H9 (cell line): ENCODE data around the gene NEDD9. TPM values are rescaled to one million over a fixed set of nuclear protein-coding genes. Genes with fewer than 3 reads are reported as not detected.

Experiments used
- DNase-seq: peaks from one replicate; pipeline ENCODE4 v3.0.0-alpha.2; 2017
- H2AFZ ChIP-seq: one replicate; pipeline ENCODE4 v1.6.1; 2013; ENCODE audit warnings: mild to moderate bottlenecking, low read length, control low read depth, moderate library complexity
- H2AK5ac ChIP-seq: 2 replicates; pipeline ENCODE4 v1.6.1; 2013; ENCODE audit warnings: low read length, control low read depth, mixed read lengths; ENCODE audit not compliant: insufficient read length
- H2BK120ac ChIP-seq: one replicate; pipeline ENCODE4 v1.6.1; 2013; ENCODE audit warnings: low read depth, mild to moderate bottlenecking, low read length, control low read depth, inconsistent platforms; ENCODE audit not compliant: poor library complexity, severe bottlenecking
- H2BK12ac ChIP-seq: 2 replicates; pipeline ENCODE4 v1.6.1; 2013; ENCODE audit warnings: low read length, control low read depth, mixed read lengths, low read depth; ENCODE audit not compliant: insufficient read length
- H2BK15ac ChIP-seq: 2 replicates; pipeline ENCODE4 v1.6.1; 2013; ENCODE audit warnings: low read depth, low read length, control low read depth
- H2BK20ac ChIP-seq: one replicate; pipeline ENCODE4 v1.6.1; 2013; ENCODE audit warnings: low read depth, mild to moderate bottlenecking, low read length, control low read depth, inconsistent platforms; ENCODE audit not compliant: poor library complexity, severe bottlenecking
- H2BK5ac ChIP-seq: 2 replicates; pipeline ENCODE4 v1.6.1; 2013; ENCODE audit warnings: low read length, control low read depth, mixed read lengths; ENCODE audit not compliant: insufficient read length
- H3K14ac ChIP-seq: 2 replicates; pipeline ENCODE4 v1.6.1; 2013; ENCODE audit warnings: low read length, control low read depth; ENCODE audit not compliant: insufficient read depth
- H3K18ac ChIP-seq: 2 replicates; pipeline ENCODE4 v1.6.1; 2013; ENCODE audit warnings: low read depth, mild to moderate bottlenecking, mixed read lengths, low read length, control low read depth; ENCODE audit not compliant: insufficient read length
- H3K23ac ChIP-seq: 2 replicates; pipeline ENCODE4 v1.6.1; 2013; ENCODE audit warnings: low read length, control low read depth, mixed read lengths, low read depth; ENCODE audit not compliant: insufficient read length
- H3K23me2 ChIP-seq: 2 replicates; pipeline ENCODE4 v1.6.1; 2013; ENCODE audit warnings: low read depth, mild to moderate bottlenecking, mixed read lengths, low read length, control low read depth; ENCODE audit not compliant: insufficient read length, poor library complexity, severe bottlenecking
- H3K27ac ChIP-seq: 2 replicates; pipeline ENCODE4 v1.5.1; 2013; ENCODE audit warnings: low read length, control low read depth, mixed read lengths, low read depth; ENCODE audit not compliant: insufficient read length
- H3K27me3 ChIP-seq: 2 replicates; pipeline ENCODE4 v1.6.1; 2013; ENCODE audit warnings: low read length, control low read depth, inconsistent platforms; ENCODE audit not compliant: insufficient read depth
- H3K4ac ChIP-seq: 2 replicates; pipeline ENCODE4 v1.6.1; 2013; ENCODE audit warnings: low read depth, mild to moderate bottlenecking, control low read depth, inconsistent platforms, low read length, moderate library complexity
- H3K4me1 ChIP-seq: 2 replicates; pipeline ENCODE4 v1.6.1; 2013; ENCODE audit warnings: low read length, control low read depth, inconsistent platforms; ENCODE audit not compliant: insufficient read depth
- H3K4me2 ChIP-seq: 2 replicates; pipeline ENCODE4 v1.6.1; 2013; ENCODE audit warnings: low read length, control low read depth, mixed read lengths; ENCODE audit not compliant: insufficient read length, insufficient read depth
- H3K56ac ChIP-seq: 2 replicates; pipeline ENCODE4 v1.6.1; 2013; ENCODE audit warnings: low read depth, mild to moderate bottlenecking, mixed read lengths, low read length, control low read depth; ENCODE audit not compliant: insufficient read length
- H3K79me1 ChIP-seq: 2 replicates; pipeline ENCODE4 v1.6.1; 2013; ENCODE audit warnings: low read depth, mild to moderate bottlenecking, moderate library complexity, low read length, control low read depth, inconsistent platforms; ENCODE audit not compliant: insufficient read depth, poor library complexity, severe bottlenecking
- H3K79me2 ChIP-seq: 2 replicates; pipeline ENCODE4 v1.6.1; 2013; ENCODE audit warnings: low read length, control low read depth, inconsistent platforms; ENCODE audit not compliant: insufficient read depth
- H3K9ac ChIP-seq: 2 replicates; pipeline ENCODE4 v1.6.1; 2013; ENCODE audit warnings: low read length, control low read depth, mixed read lengths; ENCODE audit not compliant: insufficient read length; ENCODE audit errors: extremely low read depth
- H3K9me3 ChIP-seq: one replicate; pipeline ENCODE4 v1.6.1; 2013; ENCODE audit warnings: low read depth, low read length, inconsistent platforms; ENCODE audit not compliant: control insufficient read depth
- H3T11ph ChIP-seq: one replicate; pipeline ENCODE4 v1.6.1; 2013; ENCODE audit warnings: mild to moderate bottlenecking, low read length, control low read depth, inconsistent platforms
- H4K20me1 ChIP-seq: one replicate; pipeline ENCODE4 v1.6.1; 2013; ENCODE audit not compliant: control insufficient read depth, insufficient read length, insufficient read depth
- H4K5ac ChIP-seq: 2 replicates; pipeline ENCODE4 v1.6.1; 2013; ENCODE audit warnings: low read depth, mild to moderate bottlenecking, mixed read lengths, low read length, control low read depth; ENCODE audit not compliant: insufficient read length
- H4K8ac ChIP-seq: replicated peaks from 2 replicates; pipeline ENCODE4 v1.6.1; 2013; ENCODE audit warnings: low read length, control low read depth, mixed read lengths, low read depth; ENCODE audit not compliant: insufficient read length
- H4K91ac ChIP-seq: 2 replicates; pipeline ENCODE4 v1.6.1; 2013; ENCODE audit warnings: low read depth, mild to moderate bottlenecking, moderate library complexity, mixed read lengths, low read length, control low read depth; ENCODE audit not compliant: insufficient read length
- H3K27ac Mint-ChIP-seq, 3 experiments: 2 replicates in 2 of 3; 3 replicates in 1 of 3; pipeline ENCODE4 v1.8.0; 2020 to 2021; ENCODE audit warnings: mixed read lengths in 3 of 3, mild to moderate bottlenecking in 1 of 3, moderate library complexity in 1 of 3
- H3K27me3 Mint-ChIP-seq: 2 replicates; pipeline ENCODE4 v1.8.0; 2021; ENCODE audit warnings: low read depth, mild to moderate bottlenecking, moderate library complexity, mixed read lengths
- H3K36me3 Mint-ChIP-seq, 3 experiments: 2 replicates in 2 of 3; 3 replicates in 1 of 3; pipeline ENCODE4 v1.8.0; 2020 to 2021; ENCODE audit warnings: low read depth in 3 of 3, mixed read lengths in 3 of 3; ENCODE audit not compliant: insufficient read depth in 1 of 3
- H3K4me1 Mint-ChIP-seq, 2 experiments: 2 replicates each; pipeline ENCODE4 v1.8.0; 2020; ENCODE audit warnings: mixed read lengths in 2 of 2
- H3K4me3 Mint-ChIP-seq, 2 experiments: 2 replicates in 1 of 2; 3 replicates in 1 of 2; pipeline ENCODE4 v1.8.0; 2020 to 2021; ENCODE audit warnings: mild to moderate bottlenecking in 2 of 2, mixed read lengths in 2 of 2, moderate library complexity in 1 of 2
- H3K9me3 Mint-ChIP-seq, 2 experiments: 2 replicates in 1 of 2; 3 replicates in 1 of 2; pipeline ENCODE4 v1.8.0; 2020; ENCODE audit warnings: mild to moderate bottlenecking in 2 of 2, mixed read lengths in 2 of 2, moderate library complexity in 1 of 2
- WGBS: extraction: QIAGEN DNeasy Blood & Tissue Kit; methylation state at CpG from one replicate; pipeline ENCODE4 v1.1.7; 2013; ENCODE audit warnings: missing lambda C conversion rate, low lambda C conversion rate, mixed read lengths; ENCODE audit not compliant: insufficient read length; ENCODE audit errors: extremely low coverage; 5-methylcytosine and 5-hydroxymethylcytosine counted together
- total RNA-seq: library from RNA; stranded (reverse); gene quantifications from 2 replicates; pipeline ENCODE4 v1.2.1, GENCODE V29; 2021
- TF ChIP-seq, protein P1 (sequence below): fragments of 200-600 bp; sonication (generic); conservative IDR thresholded peaks from 3 replicates; pipeline ENCODE4 v1.8.0; 2021; ENCODE audit warnings: antibody characterized with exemption, mild to moderate bottlenecking

NEDD9 gene
- total RNA-seq, 1 experiment from 2014 or later = 5.5 TPM

DNA sequence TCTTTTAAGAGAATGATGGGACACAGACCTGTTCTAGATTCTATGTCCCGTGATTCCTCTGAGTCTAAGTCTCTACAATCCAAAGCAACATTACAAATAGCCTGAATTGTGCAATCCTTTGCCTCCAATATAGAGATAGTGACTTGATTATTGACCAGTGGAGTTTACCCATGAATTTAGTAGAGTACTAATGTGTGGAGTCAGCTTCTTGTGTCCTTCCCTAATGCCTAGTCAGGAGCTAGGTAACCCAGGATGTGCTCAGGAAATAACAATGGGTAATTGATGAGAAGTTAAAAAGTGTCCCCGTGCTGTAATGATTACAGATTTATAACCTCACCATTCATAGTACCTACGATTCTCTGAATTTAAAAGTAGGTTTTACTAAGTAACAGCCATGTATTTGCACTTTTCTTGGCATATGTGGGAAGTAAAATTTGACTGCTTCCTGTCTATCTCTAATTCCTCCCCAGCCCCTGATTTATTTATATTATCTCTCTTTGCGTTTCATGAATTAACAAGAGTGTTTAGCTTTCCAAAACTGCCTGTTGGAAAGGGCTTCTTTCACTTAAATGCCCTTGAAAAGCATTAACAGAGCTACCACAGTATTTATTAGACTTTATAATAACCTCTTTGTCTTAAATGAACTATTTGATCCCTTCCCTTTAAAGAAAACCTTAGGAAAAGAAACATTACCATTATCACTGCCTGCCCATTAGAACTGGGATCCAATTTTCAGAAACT, 30.5 kb downstream of the NEDD9 start:
- Histone ChIP-seq H3K9ac (no peak overlapping the region), H2BK12ac (no peak overlapping the region), H2BK5ac (no peak overlapping the region), H2BK20ac (no peak overlapping the region), H4K5ac (no peak overlapping the region), H3K23ac (no peak overlapping the region), H3K18ac (no peak overlapping the region), H2AK5ac (no peak overlapping the region), H4K20me1 (no peaks in the 10 kb centered on the region), H3K79me1 (no peaks in the 10 kb centered on the region), H3K56ac (no peak overlapping the region), H3K27me3 (no peaks in the 10 kb centered on the region), H3K9me3 (no peaks in the 10 kb centered on the region), H3K4me1 (peaks cover 8% of the 10 kb centered on the region), H2BK120ac (no peak overlapping the region), H3K14ac (no peak overlapping the region), H4K8ac (no peak overlapping the region), H3K4me2 (no peak overlapping the region), H3K4ac (no peak overlapping the region), H3T11ph (no peak overlapping the region), H2BK15ac (no peak overlapping the region), H3K79me2 (0 out of 2 replicates have a peak, but pooled peaks cover 1% of the 10 kb centered on the region), H2AFZ (no peak overlapping the region), H4K91ac (no peak overlapping the region), H3K23me2 (no peaks in the 10 kb centered on the region), H3K27ac (no peak overlapping the region)
- WGBS = no CpG with 5 or more reads among the region's 4 CpGs
- TF ChIP-seq, protein P1, sequence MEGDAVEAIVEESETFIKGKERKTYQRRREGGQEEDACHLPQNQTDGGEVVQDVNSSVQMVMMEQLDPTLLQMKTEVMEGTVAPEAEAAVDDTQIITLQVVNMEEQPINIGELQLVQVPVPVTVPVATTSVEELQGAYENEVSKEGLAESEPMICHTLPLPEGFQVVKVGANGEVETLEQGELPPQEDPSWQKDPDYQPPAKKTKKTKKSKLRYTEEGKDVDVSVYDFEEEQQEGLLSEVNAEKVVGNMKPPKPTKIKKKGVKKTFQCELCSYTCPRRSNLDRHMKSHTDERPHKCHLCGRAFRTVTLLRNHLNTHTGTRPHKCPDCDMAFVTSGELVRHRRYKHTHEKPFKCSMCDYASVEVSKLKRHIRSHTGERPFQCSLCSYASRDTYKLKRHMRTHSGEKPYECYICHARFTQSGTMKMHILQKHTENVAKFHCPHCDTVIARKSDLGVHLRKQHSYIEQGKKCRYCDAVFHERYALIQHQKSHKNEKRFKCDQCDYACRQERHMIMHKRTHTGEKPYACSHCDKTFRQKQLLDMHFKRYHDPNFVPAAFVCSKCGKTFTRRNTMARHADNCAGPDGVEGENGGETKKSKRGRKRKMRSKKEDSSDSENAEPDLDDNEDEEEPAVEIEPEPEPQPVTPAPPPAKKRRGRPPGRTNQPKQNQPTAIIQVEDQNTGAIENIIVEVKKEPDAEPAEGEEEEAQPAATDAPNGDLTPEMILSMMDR = no peak
- Mint-ChIP-seq H3K9me3 (no peaks in the 10 kb centered on the region), H3K4me3 (no peak overlapping the region), H3K36me3 (peaks cover 0 to 6% (median 3%) of the 10 kb centered on the region in 3 experiments; a peak in 3 of 7 replicates), H3K27me3 (no peaks in the 10 kb centered on the region; the same call in 1 of the 2 replicates), H3K4me1 (peaks cover 43 to 45% of the 10 kb centered on the region in 2 experiments), H3K27ac (no peak overlapping the region)
- no peak for DNase-seq
